SK-MEL-5 (cell line): ENCODE measurements around the gene DSN1. TPM values are rescaled to one million over a fixed set of nuclear protein-coding genes. Genes with fewer than 3 reads are reported as not detected.

Experiments used
- DNase-seq: peaks from one replicate; pipeline ENCODE4 v3.0.0-alpha.2; 2016; ENCODE audit warnings: low read depth, low spot score
- in situ Hi-C: cut with HindIII; loops from 2 replicates; pipeline ENCODE4 v1.10.0; 2016; ENCODE audit warnings: low sequenced_read_pairs, high pct_unique_total_duplicates, low pct_unique_long_range_greater_than_20kb
- total RNA-seq: library from RNA; depleted of rRNA; stranded (reverse); fragments of >200 nt; shearing (Covaris generic); gene quantifications from 2 replicates; pipeline ENCODE4 v1.2.3, GENCODE V29; 2014

The DSN1 gene
- total RNA-seq, 1 experiment from 2014 or later, result 28.4 TPM

GRCh38 chr20:36775196-36775595, 1.6 kb upstream of the DSN1 start:
- DNase-seq, result no peak
- in situ Hi-C loops, result no loop called here

DNA sequence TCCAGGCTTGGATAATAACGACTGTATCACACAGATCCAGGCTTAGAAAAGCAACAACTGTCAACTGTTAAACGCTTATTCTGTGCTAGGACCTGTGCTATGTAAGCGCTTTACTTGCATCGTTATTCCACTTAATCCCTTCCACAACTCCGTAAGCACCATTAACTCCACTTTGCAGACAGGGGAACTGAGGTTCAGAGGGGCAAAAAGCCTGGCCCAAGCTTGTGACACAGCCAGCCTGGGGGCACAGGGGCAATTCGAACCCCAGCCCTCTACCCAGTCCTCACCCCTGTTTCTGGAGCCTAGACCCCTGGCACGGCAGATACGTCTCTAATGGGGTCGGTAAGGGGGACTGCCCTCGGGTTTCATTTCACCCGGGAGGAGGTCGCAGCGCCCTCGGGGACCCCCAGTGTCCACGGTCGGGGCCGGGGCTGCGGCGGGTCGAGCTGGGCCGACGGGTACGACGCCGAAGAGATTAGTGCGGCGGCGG, 411 bp downstream of the DSN1 start:
- no peak for DNase-seq
- in situ Hi-C loops, result no loop called here

DNA sequence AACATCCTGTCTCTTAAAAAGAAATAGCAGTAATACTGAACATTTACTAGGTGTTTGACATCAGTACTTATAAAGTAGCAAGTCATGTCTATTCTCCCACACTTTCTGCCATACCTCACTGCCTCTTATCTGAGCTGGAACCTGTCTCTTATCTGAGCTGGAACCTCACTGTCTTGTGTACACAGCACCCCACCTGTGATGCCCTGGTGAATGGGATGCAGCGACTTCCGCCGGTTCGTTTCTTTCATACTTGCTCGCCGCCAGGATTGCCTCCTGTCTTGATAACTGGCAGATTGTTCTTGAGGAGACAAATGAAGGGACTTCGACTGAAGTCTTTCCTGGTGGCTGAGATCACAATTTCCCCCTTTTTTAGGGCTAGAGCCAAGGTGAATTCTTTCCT, 2.9 kb downstream of the DSN1 start:
- DNase-seq, result no peak
- in situ Hi-C loops, result no loop called here

GRCh38 chr20:36768768-36769430, 4.7 kb downstream of the DSN1 start:
- no peak for DNase-seq
- in situ Hi-C loops, result no loop called here

- DNase-seq, result no peak
- in situ Hi-C loops, result no loop called here
These were observed 12.4 kb downstream of the DSN1 start for GRCh38 chr20:36761125-36761524.

DNA sequence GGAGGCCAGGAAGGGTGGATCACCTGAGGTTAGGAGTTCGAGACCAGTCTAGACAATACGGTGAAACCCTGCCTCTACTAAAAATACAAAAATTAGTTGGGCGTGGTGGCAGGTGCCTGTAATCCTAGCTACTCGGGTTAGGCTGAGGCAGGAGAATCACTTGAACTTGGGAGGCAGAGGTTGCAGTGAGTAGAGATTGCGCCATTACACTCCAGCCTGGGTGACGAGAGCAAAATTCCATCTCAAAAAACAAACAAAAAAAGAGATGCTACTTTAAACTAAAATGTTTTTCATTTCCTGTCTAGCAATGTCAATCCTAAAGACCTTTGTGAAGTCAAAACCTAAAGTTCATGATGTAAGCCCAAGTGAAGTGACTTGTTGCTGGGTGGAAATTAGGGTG, 12.9 kb downstream of the DSN1 start:
- in situ Hi-C loops, result no loop called here
- no peak for DNase-seq

DNA sequence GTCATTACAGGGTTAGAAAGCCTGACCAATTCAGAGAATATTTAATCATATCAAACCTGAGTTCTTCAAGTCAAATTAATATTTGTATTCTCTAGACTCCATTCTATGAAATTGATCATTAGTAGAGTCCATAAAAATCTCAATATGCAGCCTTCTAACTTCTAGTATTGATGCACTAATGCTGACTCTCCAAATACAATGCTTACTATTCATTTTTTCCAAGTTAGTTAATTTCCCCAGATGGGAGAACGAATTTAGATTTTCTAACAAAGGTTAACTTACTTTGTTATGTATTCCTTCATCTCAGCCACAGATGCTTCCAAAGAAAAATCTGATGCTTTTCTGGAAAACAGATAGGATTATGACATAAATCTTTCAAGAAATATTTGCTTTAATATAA, 15.3 kb downstream of the DSN1 start:
- in situ Hi-C loops, result no loop called here
- DNase-seq, result no peak

DNA sequence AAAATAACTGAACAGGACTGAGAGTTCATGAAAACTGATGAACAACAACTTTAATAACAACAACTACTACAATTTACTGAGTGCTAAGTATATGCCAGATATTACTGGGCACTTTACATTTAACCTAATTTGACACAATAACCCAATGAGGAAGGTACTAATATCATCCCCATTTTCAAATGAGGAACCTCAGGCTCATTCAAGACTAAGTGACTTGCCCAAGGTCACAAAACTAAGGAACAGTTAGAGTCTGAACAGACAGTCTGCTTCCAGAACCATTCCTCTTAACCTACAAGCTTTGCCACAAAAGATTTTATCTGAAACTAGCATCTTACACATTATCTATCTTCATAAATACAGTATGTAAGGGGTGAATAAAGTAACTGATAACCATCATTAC, 17.1 kb downstream of the DSN1 start:
- in situ Hi-C loops, result no loop called here

DNA sequence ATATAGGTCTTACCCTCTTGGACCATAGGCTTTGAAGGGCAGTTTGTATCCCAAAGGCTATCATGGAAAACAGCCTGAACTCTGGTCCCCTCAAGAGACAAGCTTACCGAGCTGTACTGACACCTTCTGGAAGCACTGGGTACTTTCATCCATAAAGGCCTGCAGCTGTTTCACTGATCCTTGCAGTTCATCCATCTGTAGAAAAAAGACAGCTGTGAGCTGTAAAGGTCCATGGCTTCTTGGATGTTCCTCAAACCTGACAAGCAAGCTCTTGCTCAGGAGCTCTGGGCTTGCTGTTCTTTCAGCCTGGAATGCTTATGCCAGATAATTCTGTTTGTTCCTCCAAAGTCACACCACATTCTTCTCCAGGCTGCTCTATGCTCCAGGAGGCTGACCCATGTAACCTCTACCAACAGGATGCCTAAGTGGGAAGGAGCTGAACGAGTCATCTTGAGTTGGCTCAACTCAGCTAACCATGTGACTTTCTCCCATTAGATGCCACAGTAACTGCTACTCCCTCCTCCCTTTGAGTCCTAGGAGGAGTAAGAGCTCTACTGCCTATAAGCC, 18.8 kb downstream of the DSN1 start:
- in situ Hi-C loops, result no loop called here
- peak; percentile 87 for DNase-seq

More for the DNA sequence above, 17.1 kb downstream of the DSN1 start:
- DNase-seq, result no peak

- no peak for DNase-seq
- in situ Hi-C loops, result no loop called here
These were observed 21.0 kb downstream of the DSN1 start for GRCh38 chr20:36752582-36752981.

GRCh38 chr20:36745927-36746659, 27.5 kb downstream of the DSN1 start, which contains the start of gene NDRG3:
Gene NDRG3, minus strand, starts transcription at chr20:36746090. Its CDS starts 24,355 bp downstream, at chr20:36721735.
- peak; percentile 97 for DNase-seq
- in situ Hi-C loops, result no loop called here

- DNase-seq, result peak; percentile 22
- in situ Hi-C loops, result no loop called here
These were observed 28.2 kb downstream of the DSN1 start for GRCh38 chr20:36745234-36745926.

- in situ Hi-C loops, result no loop called here
- DNase-seq, result peak; percentile 20
These were observed 28.8 kb downstream of the DSN1 start for GRCh38 chr20:36744764-36745191.

GRCh38 chr20:36744243-36744642, 29.3 kb downstream of the DSN1 start:
- in situ Hi-C loops, result no loop called here
- no peak for DNase-seq

- DNase-seq, result no peak
- in situ Hi-C loops, result no loop called here
These were observed 31.0 kb downstream of the DSN1 start for GRCh38 chr20:36742558-36742957.

DNA sequence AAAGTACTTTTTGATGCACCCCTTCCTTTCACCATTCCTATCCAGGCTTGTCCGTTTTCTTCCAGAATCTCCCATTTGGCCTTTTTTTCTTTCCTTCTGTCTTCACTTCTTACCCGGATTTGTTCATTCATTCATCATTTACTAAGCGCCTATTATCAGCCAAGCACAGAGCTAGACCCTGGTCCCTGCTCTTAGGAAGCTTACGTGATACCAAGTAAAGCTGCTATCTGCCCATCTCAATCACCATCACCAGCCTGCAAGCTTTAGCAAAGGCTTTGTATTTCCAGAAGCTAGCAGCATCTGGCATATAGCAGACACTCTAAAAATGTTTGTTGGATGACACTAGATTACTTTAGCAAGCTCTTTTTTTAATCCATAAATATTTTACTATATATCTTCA, 32.5 kb downstream of the DSN1 start:
- no peak for DNase-seq
- in situ Hi-C loops, result no loop called here

DNA sequence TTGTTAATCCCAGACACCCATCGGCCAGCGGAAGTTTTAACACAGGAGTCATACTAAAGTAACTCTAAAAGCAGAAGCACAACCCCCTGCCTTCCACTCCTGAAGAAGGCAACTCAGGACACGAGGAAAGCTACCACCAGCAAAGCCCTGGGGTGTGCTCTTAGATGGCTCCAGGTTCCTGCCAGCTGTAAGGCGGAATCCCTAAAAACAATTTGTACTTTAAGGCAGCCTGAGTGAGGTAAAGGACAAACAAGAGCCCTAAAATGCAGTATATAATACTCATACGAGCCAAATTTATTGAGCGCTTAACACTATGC, 36.4 kb downstream of the DSN1 start:
- in situ Hi-C loops, result no loop called here

DNA sequence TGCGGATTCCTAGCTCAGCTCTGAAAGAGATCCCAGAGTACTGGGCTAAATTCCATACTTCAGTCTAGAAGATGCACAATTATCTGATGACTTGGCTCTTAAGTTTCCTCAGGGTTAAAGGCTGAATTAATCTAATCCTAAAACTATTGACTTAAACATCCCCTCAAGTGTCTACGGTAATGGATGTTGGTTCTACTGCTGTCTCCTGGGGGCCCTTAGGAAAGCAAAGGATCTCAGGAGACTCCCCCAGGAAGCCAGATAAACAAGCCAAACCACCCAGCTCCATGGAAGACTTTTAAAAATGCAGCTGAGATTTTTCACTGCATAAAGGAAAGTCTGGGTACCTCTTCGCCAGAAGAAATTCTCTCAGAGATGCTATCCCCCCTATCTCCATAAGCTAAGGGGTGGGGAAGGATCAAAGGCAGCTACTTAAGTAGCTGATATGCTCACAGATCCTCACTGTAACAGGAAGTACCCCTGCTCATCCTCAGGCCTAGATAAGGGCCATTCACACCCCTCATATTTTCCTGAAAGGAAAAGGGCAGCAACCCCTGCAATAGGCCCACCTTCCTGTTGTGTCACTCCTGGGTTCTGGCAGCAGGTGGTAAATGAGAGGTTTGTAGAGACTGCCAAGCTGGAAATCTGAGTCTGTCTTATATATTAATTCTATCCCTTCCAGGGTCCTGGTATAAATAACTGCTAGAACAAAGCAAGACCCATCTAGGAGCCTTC, 36.9 kb downstream of the DSN1 start:
- in situ Hi-C loops, result no loop called here
- no peak for DNase-seq

More for the DNA sequence above, 36.4 kb downstream of the DSN1 start:
- DNase-seq, result no peak
